GM21786 (cell line): ENCODE measurements around the gene SDCBP2.

Experiments
- ATAC-seq: cut with Tn5 transposase; IDR thresholded peaks from one replicate; pipeline ENCODE4 v1.9.1; 2021; ENCODE audit not compliant: unreplicated experiment

SDCBP2 gene

DNA sequence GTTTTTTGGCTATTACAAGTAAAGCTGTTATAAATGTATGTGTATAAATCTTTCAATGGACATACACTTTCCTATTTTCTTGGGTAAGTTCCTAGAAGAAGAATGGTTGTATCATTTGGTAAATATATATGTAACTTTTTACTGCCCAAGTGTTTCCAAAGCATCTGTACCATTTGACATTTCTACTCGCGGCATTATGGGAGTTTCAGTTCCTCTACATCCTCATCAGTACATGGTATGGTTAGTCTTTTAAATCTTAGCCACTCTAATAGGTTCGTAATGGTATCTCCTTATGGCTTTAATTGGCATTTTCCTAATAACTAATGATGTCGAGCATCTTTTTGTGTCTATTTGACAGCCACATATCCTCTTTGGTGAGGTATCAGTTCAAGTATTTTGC, 49.9 kb downstream of the SDCBP2 start:
- no peak for ATAC-seq

DNA sequence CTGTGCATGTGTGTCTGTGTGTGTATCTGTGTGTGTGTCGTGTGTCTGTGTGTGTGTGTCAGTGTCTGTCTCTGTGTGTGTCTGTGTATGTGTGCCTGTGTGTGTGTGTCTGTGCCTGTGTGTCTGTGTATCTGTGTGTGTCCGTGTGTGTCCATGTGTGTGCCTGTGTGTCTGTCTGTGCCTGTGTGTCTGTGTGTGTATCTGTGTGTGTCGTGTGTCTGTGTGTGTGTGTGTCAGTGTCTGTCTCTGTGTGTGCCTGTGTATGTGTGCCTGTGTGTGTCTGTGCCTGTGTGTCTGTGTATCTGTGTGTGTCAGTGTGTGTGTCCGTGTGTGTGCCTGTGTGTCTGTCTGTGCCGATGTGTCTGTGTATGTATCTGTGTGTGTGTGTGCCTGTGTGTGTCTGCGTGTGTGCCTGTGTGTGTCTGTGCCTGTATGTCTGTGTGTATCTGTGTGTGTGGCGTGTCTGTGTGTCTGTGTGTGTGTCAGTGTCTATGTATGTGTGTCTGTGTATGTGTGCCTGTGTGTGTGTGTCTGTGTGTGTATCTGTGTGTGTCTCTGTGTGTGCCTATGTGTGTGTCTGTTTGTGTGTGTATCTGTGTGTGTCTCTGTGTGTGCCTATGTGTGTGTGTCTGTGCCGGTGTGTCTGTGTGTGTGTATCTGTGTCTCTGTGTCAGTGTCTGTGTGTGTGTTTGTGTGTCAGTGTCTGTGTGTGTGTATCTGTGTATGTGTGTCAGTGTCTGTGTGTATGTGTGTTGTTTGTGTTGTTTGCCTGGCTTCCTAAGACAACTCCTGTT, 51.2 kb downstream of the SDCBP2 start:
- ATAC-seq, result no peak

DNA sequence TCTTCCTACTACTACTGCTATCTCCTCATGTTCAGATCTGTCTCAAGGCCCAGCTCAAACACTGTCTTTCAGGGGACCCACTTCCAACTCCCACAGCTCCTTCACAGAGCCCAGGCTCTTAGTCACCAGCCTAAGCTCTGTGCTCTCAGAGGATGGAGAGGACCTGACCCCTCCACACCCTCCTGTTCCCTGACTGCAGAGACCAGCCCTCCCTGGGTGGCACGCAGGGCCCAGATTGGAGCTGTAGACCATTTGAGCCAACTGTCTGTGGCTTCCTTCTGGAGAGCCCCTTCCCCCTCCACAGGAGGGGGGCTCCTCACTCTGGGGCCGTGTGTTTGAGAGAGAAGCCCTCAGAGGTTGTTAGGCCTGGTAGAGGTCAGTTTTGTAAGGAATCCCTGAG, 53.0 kb downstream of the SDCBP2 start:
- ATAC-seq, result no peak

DNA sequence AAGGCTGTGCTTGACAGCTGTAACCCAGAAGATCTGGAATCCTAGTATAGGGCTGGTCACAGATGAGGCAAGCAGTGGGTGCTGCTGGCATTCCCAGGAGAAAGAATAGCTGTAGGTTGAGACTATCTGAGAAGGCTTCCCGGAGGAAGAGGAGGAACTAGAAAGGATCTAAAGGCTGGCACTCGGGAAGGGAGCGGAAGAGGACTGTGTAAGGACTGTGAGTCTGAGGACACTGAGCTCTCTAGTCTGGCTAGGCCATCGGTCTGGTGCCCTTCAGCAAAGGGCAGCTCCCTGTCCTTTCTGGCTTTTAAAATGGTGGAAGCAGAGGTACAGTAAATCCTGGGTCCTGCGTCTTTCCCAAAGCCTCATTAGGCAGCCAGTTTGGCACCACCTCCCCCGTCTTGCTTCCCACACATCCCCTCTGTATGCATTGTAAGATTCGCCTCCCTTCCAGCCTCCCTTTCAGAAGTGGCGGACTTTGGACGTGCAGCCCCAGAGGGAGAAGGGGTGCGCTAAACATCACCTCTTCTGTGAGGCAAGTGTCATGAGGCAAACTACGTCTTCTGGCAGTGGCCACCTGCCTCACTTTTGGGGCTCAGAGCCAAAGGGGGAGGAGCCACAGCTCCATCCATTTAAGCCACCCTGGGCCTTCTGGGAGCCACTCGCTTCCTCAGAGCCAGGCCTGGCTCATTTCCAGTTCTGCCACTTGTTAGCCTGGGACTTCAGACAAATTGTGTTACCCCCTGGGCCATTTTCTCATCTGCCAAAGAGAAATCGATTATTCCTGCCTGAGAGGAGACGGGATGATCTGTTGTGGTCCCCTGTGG, 54.2 kb downstream of the SDCBP2 start:
- ATAC-seq, result no peak

DNA sequence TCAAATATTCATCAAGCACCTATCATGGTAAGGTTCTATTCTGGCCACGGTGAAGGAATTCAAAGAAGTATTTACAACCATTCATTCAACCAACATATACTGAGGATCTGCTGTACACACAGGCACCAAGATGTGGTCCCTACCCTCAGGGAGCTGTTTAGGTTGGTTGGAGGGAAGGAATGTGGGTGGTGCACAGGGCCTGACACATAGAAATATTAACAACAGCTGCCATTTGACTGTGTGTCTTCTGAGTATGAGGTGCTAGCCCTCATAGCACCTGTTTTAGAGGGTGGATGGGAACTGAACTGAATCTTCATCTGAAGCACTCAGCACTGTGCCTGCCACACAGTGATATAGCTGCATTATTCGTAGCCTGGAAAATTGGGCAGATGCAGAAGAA, 55.6 kb downstream of the SDCBP2 start:
- no peak for ATAC-seq

DNA sequence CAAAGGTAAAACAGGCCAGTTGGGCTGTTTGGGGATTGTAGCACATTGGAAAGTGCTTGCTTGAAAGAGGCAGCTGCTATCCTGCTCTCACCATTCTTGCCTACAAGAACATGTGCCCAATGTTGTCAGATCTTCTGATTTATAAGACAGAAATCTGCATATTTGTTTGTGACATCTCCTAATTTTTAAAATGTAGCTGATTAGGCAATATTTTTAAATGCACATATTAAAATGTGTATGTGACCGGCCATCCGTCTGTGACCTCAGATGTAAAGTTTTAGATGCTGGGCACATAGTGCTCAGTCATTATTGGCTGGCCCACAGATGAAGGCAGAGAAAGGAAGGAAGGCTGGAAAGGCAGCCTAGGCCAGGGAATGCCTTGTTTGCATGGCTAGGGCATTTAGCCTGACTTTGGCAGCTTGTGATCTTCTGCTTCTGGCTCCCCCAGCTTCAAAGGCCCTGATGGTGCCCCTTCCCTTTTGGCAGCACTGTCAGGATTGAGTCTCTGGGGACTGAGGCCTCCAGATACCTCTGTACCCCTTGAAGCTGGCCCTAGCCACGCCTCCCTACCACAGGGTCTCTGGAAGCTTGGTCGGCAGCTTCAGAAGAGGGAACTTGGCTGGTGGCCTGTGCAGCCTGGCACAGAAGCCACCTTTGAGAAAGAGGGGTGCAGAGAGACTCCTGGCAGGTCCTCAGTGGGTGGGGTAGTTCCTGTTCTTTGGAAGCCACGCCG, 56.4 kb downstream of the SDCBP2 start:
- no peak for ATAC-seq

DNA sequence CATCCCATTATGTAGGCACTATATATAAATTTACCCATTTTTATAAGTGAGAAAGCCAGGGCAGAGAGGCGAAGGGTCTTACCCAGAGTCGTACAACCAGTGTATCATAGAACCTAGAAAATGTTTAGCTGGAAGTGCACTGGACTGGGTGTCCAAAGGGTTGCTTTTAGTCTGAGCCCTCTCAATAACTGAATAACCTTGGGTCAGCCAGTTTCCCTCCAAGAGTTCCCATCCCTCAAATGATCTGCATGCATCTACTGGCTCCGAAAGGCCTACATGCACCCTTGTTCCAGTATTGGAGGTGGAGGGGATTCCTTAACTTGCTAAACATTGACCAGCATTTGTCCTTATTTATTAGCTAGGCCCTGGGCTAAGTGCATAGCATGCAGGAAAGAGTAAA, 59.1 kb downstream of the SDCBP2 start:
- no peak for ATAC-seq

DNA sequence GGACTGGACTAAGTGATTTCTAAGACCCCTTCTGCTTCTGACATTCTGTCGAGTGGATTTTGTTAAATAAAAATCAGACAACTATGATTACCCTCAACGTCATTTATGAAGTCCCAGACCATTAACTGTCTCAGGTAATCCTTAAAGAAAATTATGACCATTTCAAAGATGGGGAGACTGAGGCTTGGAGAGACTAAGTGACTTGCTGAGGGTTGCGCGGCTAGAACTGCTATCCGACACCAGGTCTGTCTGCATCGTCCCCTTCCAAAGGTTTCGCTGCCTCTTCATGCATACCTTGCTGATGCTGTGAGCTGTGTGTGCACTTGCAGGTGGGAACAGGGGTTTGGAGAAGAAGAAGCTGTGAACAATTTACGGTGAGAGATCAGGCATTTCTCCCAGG, 59.7 kb downstream of the SDCBP2 start:
- no peak for ATAC-seq

DNA sequence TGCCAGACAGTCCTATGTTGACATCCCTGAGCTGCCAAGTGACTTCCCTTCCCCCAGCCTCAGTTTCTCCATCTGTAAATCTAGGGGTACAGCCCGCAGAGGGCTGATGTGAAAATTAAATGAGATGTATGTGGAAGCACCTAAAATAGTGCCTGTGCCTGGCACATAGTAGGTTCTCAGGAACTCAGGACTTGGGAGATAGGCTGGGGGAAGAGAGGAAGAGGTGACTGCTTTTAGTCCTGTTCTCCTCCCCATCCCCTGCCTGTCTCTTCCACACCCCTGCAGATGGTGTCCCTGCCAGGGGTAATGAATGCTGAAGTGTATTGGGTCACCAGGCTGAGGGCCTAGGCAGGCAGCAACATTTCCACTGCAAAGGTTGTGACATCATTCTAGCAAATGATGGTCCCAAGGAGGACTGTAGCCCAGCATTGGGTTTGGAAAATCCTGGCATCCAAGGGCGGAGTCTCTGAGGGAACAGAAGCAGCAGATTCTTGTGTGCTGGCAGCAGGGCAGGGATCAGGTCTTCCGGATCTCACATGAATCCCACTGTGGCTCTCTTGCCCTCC, 61.0 kb downstream of the SDCBP2 start:
- ATAC-seq, result no peak

DNA sequence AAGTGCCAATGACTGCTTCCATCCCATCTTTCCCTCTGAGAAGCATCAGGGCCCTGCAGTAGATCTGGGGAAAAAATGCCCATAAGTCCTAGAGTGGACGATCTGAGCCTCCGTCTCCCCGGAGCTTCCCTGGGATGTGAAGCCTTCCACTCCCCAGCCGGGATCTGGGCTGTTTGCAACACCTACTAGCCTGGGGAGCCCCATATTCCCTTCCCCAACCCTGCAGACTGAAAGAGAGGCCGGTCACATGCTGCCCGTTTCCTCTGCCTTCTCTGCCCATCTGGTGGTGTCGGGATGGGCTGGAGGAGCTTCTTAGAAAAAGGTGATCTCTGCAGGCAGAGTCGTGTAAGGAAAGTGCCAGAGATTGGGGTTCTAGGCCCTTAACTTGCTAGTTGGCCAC, 61.8 kb downstream of the SDCBP2 start:
- no peak for ATAC-seq

DNA sequence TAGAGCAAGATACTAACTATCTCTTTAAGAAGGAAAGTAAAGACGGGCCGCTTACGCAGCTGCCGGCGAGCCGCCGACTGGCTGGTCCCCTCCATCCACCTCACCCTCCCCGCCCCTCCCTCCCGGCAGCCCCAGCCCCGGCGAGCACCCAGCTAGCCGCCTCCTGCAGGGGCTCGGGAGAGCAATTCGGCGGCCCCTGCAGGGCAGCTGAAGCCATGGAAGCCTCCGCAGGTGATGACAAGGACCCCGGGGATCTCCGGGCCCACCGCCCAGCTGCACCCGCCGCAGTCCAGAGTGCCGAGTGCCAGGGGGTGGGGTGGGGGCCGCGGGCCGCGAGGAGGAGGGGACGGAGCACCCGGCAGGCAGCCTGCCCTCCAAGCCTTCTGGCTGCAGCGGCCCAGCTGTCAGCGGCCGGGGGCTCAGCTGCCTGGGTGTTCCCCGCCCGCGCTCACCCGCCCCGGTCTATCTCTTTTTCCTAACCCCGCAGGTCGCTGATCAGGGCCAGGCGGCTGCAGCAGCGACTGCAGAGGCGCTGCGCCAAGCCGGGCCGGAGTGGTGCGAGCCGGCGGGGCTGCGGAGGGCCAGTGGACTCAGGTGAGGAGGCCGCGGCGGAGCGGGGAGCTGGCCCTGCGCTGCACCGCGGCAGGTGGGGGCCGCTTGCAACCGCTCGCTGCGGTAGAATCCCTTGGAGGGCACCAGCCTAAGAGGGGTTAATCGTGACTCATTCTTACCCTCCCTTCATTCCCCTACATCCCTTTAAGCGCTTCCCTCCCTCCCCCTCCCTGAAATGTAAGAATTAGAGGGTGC, 62.6 kb downstream of the SDCBP2 start, which contains the start of gene SNPH:
TSS of gene SNPH (plus strand) at position 128 of the 807 bp plus-strand sequence. CDS start 29,946 bp downstream, outside the sequence.
- ATAC-seq, result no peak

DNA sequence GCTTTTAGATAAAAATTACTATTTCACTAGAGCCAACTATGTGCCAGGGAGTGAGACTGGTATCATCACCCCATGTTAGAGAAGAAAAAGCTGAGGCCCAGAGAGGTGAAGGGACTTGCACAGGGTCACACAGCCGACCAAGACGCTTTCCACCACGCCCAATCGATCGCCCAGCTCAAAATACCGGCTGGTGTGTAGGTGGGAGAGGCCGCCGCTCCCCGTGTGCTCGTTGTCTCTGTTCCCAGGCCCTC, 63.1 kb downstream of the SDCBP2 start:
- no peak for ATAC-seq

DNA sequence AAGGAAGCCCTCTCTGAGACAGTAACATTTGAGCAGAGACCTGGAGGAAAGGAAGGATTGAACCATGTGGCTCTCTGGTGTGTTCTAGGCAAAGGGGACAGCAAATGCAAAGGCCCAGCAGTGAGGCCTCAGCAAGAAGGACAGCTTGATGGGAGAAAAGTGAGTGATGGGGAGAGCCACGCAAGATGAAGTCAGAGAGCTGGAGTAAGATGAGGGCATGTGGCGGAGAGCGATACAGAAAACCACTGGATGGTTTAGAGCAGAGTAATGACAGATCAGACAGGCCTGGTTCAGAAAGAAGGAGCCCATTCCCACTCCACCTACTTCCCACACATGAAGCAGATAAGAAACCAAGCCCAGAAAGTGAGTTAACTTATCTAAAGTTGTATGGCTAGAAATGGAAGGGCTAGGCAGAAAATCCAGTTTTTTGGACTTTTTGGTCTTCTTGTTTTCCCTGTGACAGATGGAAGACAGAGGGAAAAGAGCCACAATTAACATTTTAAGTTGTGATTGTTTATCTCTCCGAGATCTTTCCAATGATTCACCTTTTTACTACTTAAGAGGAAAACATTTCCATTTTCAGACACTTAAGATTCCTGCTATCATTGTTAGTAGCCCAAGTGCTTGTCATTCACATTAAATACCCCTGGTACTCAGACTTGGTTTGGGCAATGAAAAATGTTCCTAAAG, 63.6 kb downstream of the SDCBP2 start:
- ATAC-seq, result no peak

DNA sequence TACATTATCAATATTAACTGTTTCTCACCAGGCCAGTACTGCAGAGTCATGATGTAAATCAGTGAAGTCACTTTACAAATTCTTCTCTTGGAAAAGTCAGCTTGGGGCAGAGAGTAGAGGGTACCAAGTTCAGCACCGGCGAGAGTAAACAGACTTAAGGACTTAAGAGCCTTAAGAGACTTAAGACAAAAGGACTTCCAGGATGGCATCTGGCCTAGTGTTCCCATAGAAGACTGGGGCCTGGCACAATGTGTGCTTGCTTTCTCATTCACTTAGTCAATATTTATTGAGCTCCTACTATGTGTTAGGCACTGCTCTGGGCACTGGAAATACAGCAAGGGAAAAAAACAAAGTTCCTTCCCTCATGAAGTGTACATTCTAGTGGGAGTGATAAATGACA, 64.2 kb downstream of the SDCBP2 start:
- no peak for ATAC-seq

DNA sequence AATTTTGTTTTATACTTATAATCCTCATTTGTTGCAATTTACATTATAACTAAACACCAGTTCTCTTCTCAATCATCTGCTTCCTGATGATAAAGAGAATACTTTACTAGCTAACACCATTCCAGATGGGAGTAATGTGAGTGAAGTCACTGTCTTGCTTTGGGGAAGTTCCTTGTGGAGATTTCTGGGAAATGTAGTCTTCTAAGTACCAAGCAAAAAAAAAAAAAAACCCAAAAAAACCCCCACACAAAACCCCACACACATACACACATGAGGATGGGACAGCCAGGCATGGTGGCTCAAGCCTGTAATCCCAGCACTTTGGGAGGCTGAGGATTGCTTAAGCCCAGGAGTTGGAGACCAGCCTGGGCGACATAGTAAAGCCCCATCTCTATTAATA, 65.1 kb downstream of the SDCBP2 start:
- no peak for ATAC-seq
